A549 (cell line): ENCODE data around the gene CD2BP2. TPM values are rescaled to one million over a fixed set of nuclear protein-coding genes. Genes with fewer than 3 reads are reported as not detected.
A peak's percentile ranks its signal among the peaks of the same experiment; 100 is the strongest.

Experiments used
- ATAC-seq, 2 experiments: fragments of 200-7000 bp in 1 of 2; fragments of >200 bp in 1 of 2; cut with Nextera tagmentation in 1 of 2; cut with Tn5 transposase in 1 of 2; 3 replicates each; pipeline versions ENCODE4 v1.8.0 to v1.9.1; 2018 to 2020; ENCODE audit warnings: mild to moderate bottlenecking in 1 of 2, moderate library complexity in 1 of 2
- CTCF ChIA-PET: fragments of 300-600 bp; sonication (Branson Sonifier 250); formaldehyde crosslinking; extraction: SDS; loops from one replicate; lab custom pipeline; 2021; ENCODE audit warnings: antibody characterized with exemption, inconsistent platforms; lab: Yijun Ruan, JAX
- POLR2A ChIA-PET: fragments of 350-600 bp; formaldehyde crosslinking; extraction: SDS; loops from one replicate; lab custom pipeline; 2021; ENCODE audit warnings: antibody characterized with exemption, inconsistent platforms; lab: Yijun Ruan, JAX
- DNase-seq, 2 experiments: peaks; one replicate each; pipeline versions ENCODE4 v3.0.0 to v3.0.0-alpha.2; 2011 to 2016; ENCODE audit warnings: low read depth in 1 of 2, low spot score in 1 of 2
- FAIRE-seq: peaks from 2 replicates; lab custom pipeline; 2011; peaks lifted over from hg19 to GRCh38; lab: Jason Lieb, UNC
- H3K27ac ChIP-seq, 2 experiments: fragments of >200 bp; sonication (Bioruptor Twin); formaldehyde crosslinking; 3 replicates each; pipeline ENCODE4 v1.5.1; 2016 to 2017
- H3K4me1 ChIP-seq: fragments of >200 bp; sonication (Bioruptor Twin); formaldehyde crosslinking; 3 replicates; pipeline ENCODE4 v1.6.1; 2016
- H3K4me2 ChIP-seq: fragments of >200 bp; sonication (Bioruptor Twin); formaldehyde crosslinking; 3 replicates; pipeline ENCODE4 v1.6.1; 2016
- H3K4me3 ChIP-seq: fragments of >200 bp; sonication (Bioruptor Twin); formaldehyde crosslinking; 3 replicates; pipeline ENCODE4 v1.5.1; 2016
- H3K9me3 ChIP-seq: fragments of >200 bp; sonication (Bioruptor Twin); formaldehyde crosslinking; 3 replicates; pipeline ENCODE4 v1.6.1; 2016
- CBX2 ChIP-seq: fragments of 200-600 bp; sonication (generic); IDR thresholded peaks from 2 replicates; pipeline ENCODE4 v1.6.1; 2016; ENCODE audit warnings: low read depth, mild to moderate bottlenecking, borderline replicate concordance
- CHD2 ChIP-seq: fragments of 150-350 bp; IDR thresholded peaks from 2 replicates; pipeline ENCODE4 v1.6.1; 2014; ENCODE audit warnings: low read length; ENCODE audit not compliant: partially characterized antibody
- CHD4 ChIP-seq: fragments of 200-600 bp; sonication (generic); IDR thresholded peaks from 2 replicates; pipeline ENCODE4 v1.6.1; 2016; ENCODE audit warnings: antibody characterized with exemption, mild to moderate bottlenecking, borderline replicate concordance
- HDAC2 ChIP-seq: fragments of 200-600 bp; sonication (generic); IDR thresholded peaks from 2 replicates; pipeline ENCODE4 v1.6.1; 2016
- HES2 ChIP-seq: fragments of >200 bp; sonication (Bioruptor Twin); formaldehyde crosslinking; IDR thresholded peaks from 2 replicates; pipeline ENCODE4 v1.6.1; 2016
- HOXA7 ChIP-seq: fragments of 250-450 bp; sonication (Bioruptor Pico); IDR thresholded peaks from 2 replicates; pipeline ENCODE4 v1.5.0; 2020; ENCODE audit warnings: mild to moderate bottlenecking, moderate library complexity
- HOXB13 ChIP-seq: fragments of 250-450 bp; sonication (Bioruptor Pico); IDR thresholded peaks from 2 replicates; pipeline ENCODE4 v1.5.0; 2020; ENCODE audit warnings: low read depth, mild to moderate bottlenecking, moderate library complexity
- HOXB5 ChIP-seq: fragments of 250-450 bp; sonication (Bioruptor Pico); IDR thresholded peaks from 2 replicates; pipeline ENCODE4 v1.5.0; 2020; ENCODE audit warnings: mild to moderate bottlenecking, moderate library complexity
- MAFK ChIP-seq: fragments of 450-650 bp; IDR thresholded peaks from 2 replicates; pipeline ENCODE4 v1.6.1; 2014; ENCODE audit not compliant: partially characterized antibody
- MAZ ChIP-seq: fragments of 150-350 bp; IDR thresholded peaks from 2 replicates; pipeline ENCODE4 v1.6.1; 2014; ENCODE audit warnings: antibody characterized with exemption, low read depth, low read length, borderline replicate concordance
- NPAS2 ChIP-seq: fragments of 250-450 bp; sonication (Bioruptor Pico); IDR thresholded peaks from 2 replicates; pipeline ENCODE4 v1.8.0; 2022; ENCODE audit warnings: mild to moderate bottlenecking, moderate library complexity, borderline replicate concordance
- NR3C1 ChIP-seq: fragments of >200 bp; sonication (Bioruptor Twin); formaldehyde crosslinking; IDR thresholded peaks from 3 replicates; pipeline ENCODE4 v1.6.1; 2017
- PBX3 ChIP-seq: IDR thresholded peaks from 2 replicates; pipeline ENCODE4 v1.6.1; 2012
- PHF8 ChIP-seq: fragments of 200-600 bp; sonication (generic); IDR thresholded peaks from 2 replicates; pipeline ENCODE4 v1.6.1; 2016; ENCODE audit warnings: low read depth, mild to moderate bottlenecking, antibody characterized with exemption, moderate library complexity, borderline replicate concordance
- POLR2A ChIP-seq: IDR thresholded peaks from 2 replicates; pipeline ENCODE4 v1.6.1; 2012; ENCODE audit warnings: mild to moderate bottlenecking, low read length
- RAD21 ChIP-seq, 2 experiments: fragments of >200 bp in 1 of 2; sonication (Bioruptor Twin) in 1 of 2; formaldehyde crosslinking in 1 of 2; IDR thresholded peaks in 1 of 2; conservative IDR thresholded peaks in 1 of 2; 2 replicates in 1 of 2; 3 replicates in 1 of 2; pipeline ENCODE4 v1.6.1; 2012 to 2018; ENCODE audit warnings: inconsistent platforms in 1 of 2
- SMC3 ChIP-seq: fragments of >200 bp; sonication (Bioruptor Twin); formaldehyde crosslinking; IDR thresholded peaks from 3 replicates; pipeline ENCODE4 v1.6.1; 2018; ENCODE audit warnings: inconsistent platforms
- TP53 ChIP-seq: fragments of 250-450 bp; sonication (Bioruptor Pico); IDR thresholded peaks from 2 replicates; pipeline ENCODE4 v1.5.0; 2021; ENCODE audit warnings: mild to moderate bottlenecking, moderate library complexity
- ZC3H11A ChIP-seq: fragments of 450-650 bp; IDR thresholded peaks from 2 replicates; pipeline ENCODE4 v1.6.1; 2014; ENCODE audit warnings: antibody characterized with exemption, mild to moderate bottlenecking
- ZSCAN20 ChIP-seq: fragments of 250-450 bp; sonication (Bioruptor Pico); IDR thresholded peaks from 2 replicates; pipeline ENCODE4 v1.8.0; 2022; ENCODE audit warnings: mild to moderate bottlenecking, moderate library complexity
- WGBS: methylation state at CpG from one replicate; pipeline ENCODE4 v1.1.6; 2017; ENCODE audit errors: missing lambda C conversion rate; 5-methylcytosine and 5-hydroxymethylcytosine counted together
- polyA plus RNA-seq, 4 experiments: library from polyadenylated mRNA; depleted of rRNA in 3 of 4; stranded (reverse); fragments of >200 nt; fragmentation: RNase III in 1 of 4; extraction: RNeasy Plus Mini Kit Qiagen cat#74134 plus additional on column Dnase treatment in 1 of 4; gene quantifications; 2 replicates in 3 of 4; 3 replicates in 1 of 4; pipeline ENCODE4 v1.2.3, GENCODE V29; 2011 to 2017

CD2BP2 gene
- polyA plus RNA-seq, 2 of the 4 experiments (the other 2 are of a cell fraction): 35.6 to 54.0 TPM

- TF ChIP-seq RAD21 (conservative IDR thresholded peaks at IDR 0.05 in 1 of 2, IDR thresholded peaks at IDR 0.05 in 1 of 2) (no peak), NR3C1 (no peak), HDAC2 (no peak), NPAS2 (no peak), MAZ (no peak), HOXB5 (no peak), CHD4 (no peak), PBX3 (no peak), TP53 (CRISPR knock-in tag) (no peak), PHF8 (no peak), HOXA7 (CRISPR knock-in tag) (no peak), MAFK (no peak), HOXB13 (no peak), POLR2A (no peak)
- Histone ChIP-seq H3K4me3 (no peak overlapping the region), H3K9me3 (no peaks in the 10 kb centered on the region), H3K27ac (no peak overlapping the region), H3K4me2 (no peak overlapping the region; the same call in 2 of the 3 replicates), H3K4me1 (peaks cover 4% of the 10 kb centered on the region; the same call in 1 of the 3 replicates)
- ATAC-seq (no peak), DNase-seq (peak in 1 of 2 experiments; percentile 35), FAIRE-seq (no peak)
- CTCF ChIA-PET: interaction anchor here (1.2 to 11.5 kb wide), 3 partner anchors 7 to 333 kb away, joined by 3 to 149 read pairs (median 3); partner anchors contain the start of gene ZNF771
- POLR2A ChIA-PET: interaction anchor here (0.6 kb wide), 1 partner anchor 232 kb away, joined by 7 read pairs; no protein-coding TSS in a partner anchor
- WGBS: 68% methylated on average over 8 of the region's 8 CpGs
Observed at GRCh38 chr16:30401768-30402425, 46.8 kb upstream of the CD2BP2 start.

- Histone ChIP-seq H3K4me1 (peaks cover 8% of the 10 kb centered on the region), H3K27ac (peak overlapping the region; percentile 82 to 94), H3K9me3 (no peaks in the 10 kb centered on the region), H3K4me2 (peak overlapping the region; percentile 73), H3K4me3 (peak overlapping the region; percentile 63)
- DNase-seq (no peak), FAIRE-seq (no peak), ATAC-seq (peak; percentile 2 to 8; a peak in 4 of 6 replicates)
- ChIA-PET POLR2A (interaction anchor here (1.1 to 1.8 kb wide), 2 partner anchors 18 to 29 kb away, joined by 3 to 4 read pairs; partner anchors contain the start of gene TBC1D10B), CTCF (interaction anchor here (0.6 to 11.5 kb wide), 4 partner anchors 10 to 229 kb away, joined by 3 to 149 read pairs (median 4); partner anchors contain the start of gene ZNF771)
- 37% methylated on average over 12 of the region's 12 CpGs for WGBS
- TF ChIP-seq PBX3 (no peak), SMC3 (no peak), HOXB13 (no peak), CHD4 (no peak), ZC3H11A (no peak), CHD2 (no peak), HES2 (no peak), ZSCAN20 (CRISPR knock-in tag) (no peak), CBX2 (no peak)
Observed at GRCh38 chr16:30399435-30400186, 44.5 kb upstream of the CD2BP2 start.
